GM12891 (cell line): ENCODE measurements around the gene SMCR8.
A peak's percentile ranks its signal among the peaks of the same experiment; 100 is the strongest.

ENCODE experiments used
- DNase-seq: peaks from one replicate; pipeline ENCODE4 v3.0.0; 2011; ENCODE audit warnings: low spot score; ENCODE audit not compliant: insufficient read length
- FAIRE-seq: peaks from 2 replicates; lab custom pipeline; 2011; peaks lifted over from hg19 to GRCh38; lab: Jason Lieb, UNC
- PAX5 ChIP-seq: IDR thresholded peaks from 2 replicates; pipeline ENCODE4 v1.6.1; 2011; ENCODE audit warnings: low read length, moderate library complexity, mild to moderate bottlenecking; ENCODE audit not compliant: insufficient read depth, severe bottlenecking
- POLR2A ChIP-seq: IDR thresholded peaks from 2 replicates; pipeline ENCODE4 v1.6.1; 2011; ENCODE audit warnings: low read depth, low read length, control low read depth
- POLR2AphosphoS5 ChIP-seq: IDR thresholded peaks from 2 replicates; pipeline ENCODE4 v1.6.1; 2011; ENCODE audit warnings: low read depth, low read length, control low read depth
- POU2F2 ChIP-seq: IDR thresholded peaks from 2 replicates; pipeline ENCODE4 v1.6.1; 2011; ENCODE audit warnings: low read depth, mild to moderate bottlenecking, control low read depth, low read length, moderate library complexity
- SPI1 ChIP-seq: IDR thresholded peaks from 2 replicates; pipeline ENCODE4 v1.6.1; 2011; ENCODE audit warnings: low read depth, low read length, control low read depth
- TAF1 ChIP-seq: IDR thresholded peaks from 2 replicates; pipeline ENCODE4 v1.6.1; 2011; ENCODE audit warnings: low read depth, low read length, control low read depth

SMCR8 gene

GRCh38 chr17:18318771-18319450 lies 3.8 kb downstream of the SMCR8 start:
- TF ChIP-seq POLR2AphosphoS5 (no peak), TAF1 (no peak), POU2F2 (no peak), PAX5 (no peak), POLR2A (no peak), SPI1 (no peak)
- FAIRE-seq (no peak), DNase-seq (no peak)

DNA sequence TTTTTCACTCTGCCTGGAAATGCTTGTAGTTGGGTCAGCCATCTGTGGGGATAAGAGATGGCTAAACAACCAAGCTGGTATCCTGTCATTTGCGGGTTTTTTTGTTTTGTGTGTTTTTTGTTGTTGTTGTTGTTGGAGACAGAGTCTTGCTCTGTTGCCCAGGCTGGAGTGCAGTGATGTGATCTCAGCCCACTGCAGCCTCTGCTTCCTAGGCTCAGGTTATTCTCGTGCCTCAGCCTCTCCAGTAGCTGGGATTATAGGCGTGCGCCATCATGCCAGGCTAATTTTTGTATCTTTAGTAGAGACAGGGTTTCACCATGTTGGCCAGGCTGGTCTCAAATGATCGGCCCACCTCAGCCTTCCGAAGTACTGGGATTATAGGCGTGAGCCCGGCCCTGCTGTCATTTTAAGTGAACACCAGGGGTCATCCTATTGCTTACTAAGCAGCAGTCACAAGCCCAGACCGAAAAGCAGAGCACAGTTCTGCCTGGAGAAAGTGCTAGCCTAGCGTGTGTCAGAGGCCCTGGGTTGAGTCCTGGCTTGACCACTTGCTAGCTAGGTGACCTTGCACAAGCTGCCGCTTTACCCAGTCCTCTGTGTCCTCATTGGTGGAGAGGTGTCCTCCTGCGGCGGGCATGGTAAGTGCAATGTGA lies 4.6 kb downstream of the SMCR8 start:
- FAIRE-seq: peak; percentile 94
- no peak for DNase-seq
- TF ChIP-seq PAX5: no peak
- no peak for TF ChIP-seq POLR2A
- TF ChIP-seq TAF1: no peak
- no peak for TF ChIP-seq POLR2AphosphoS5
- TF ChIP-seq POU2F2: no peak
- TF ChIP-seq SPI1: no peak

DNA sequence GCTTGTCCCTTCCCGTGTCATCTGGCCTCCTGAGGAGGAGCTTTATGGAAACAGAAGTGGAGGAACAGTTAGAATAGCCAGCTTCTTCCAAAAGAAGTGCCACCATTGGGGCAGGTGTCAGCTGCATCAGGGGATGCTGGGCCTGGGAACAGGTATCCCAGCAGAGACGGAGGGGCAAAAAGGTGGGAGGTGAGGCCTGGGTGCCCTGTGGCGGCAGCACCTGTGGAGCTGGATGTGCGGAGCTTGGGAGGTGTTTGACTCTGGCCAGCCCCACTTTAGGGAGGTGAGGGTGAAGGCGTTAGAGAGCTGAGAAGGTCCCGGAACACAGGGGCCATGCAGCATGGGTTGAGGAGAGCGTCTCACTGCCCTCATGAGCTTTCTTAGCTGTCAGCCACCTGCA lies 5.2 kb downstream of the SMCR8 start:
- no peak; the same call in 1 of the 2 replicates for TF ChIP-seq POLR2A
- TF ChIP-seq POLR2AphosphoS5: peak; percentile 6; the same call in 1 of the 2 replicates
- no peak for DNase-seq
- FAIRE-seq: no peak

DNA sequence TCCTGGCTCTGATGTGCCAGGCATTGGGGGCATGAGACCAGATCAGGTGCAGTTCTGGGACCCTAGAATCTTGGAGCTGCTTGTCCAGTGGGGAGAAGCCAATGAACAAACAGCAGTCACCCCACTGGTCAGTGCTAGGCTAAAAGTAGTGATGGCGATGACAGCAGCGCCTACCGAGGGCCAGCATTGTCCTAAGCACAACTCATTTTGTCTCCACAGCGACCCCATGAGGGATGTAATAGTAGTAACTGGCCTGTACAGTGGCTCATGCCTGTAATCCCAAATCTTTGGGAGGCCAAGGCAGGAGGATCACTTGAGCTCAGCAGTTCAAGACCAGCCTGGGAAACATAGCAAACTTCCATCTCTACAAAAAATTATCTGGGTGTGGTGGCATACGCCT lies 6.2 kb downstream of the SMCR8 start:
- FAIRE-seq (no peak), DNase-seq (no peak)
- TF ChIP-seq POLR2AphosphoS5 (no peak), POU2F2 (no peak), PAX5 (no peak), SPI1 (no peak), POLR2A (no peak), TAF1 (no peak)

DNA sequence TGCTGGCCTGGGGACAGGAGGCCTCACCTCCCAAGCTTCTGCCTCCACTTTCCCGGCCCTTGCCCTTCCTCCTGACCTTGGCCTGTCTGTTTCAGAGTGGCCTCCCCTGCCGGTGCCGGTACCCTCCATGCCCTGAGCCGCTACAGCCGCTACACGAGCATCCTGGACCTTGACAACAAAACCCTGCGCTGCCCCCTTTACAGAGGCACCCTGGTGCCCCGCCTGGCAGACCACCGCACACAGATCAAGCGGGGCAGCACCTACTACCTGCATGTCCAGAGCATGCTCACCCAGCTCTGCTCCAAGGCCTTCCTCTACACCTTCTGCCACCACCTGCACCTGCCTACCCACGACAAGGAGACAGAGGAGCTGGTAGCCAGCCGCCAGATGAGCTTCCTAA lies 7.4 kb downstream of the SMCR8 start:
- no peak for TF ChIP-seq POLR2AphosphoS5
- DNase-seq (no peak), FAIRE-seq (no peak)

DNA sequence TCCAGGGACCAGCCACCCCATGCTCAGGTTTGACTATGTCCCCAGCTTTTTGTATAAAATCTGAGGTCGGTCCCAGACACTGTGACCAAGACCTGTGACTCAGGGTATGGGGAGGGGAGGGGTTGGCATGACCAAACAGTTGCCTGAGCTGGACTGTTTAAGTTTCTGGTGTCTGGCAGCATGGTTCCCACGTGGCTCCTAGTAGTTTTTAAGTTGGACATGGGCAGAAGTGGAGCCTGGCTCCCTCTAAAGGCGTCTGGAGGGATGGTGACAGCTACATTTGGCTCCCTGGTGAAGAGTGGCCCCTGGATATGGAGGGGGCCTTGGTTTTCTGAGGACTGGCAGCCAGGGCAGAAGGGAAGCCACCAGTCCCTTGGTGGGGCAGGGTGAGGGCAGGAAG lies 7.9 kb downstream of the SMCR8 start:
- no peak for DNase-seq
- FAIRE-seq: no peak
- TF ChIP-seq SPI1: no peak
- TF ChIP-seq POLR2A: no peak
- no peak for TF ChIP-seq PAX5
- no peak for TF ChIP-seq TAF1
- no peak for TF ChIP-seq POLR2AphosphoS5
- no peak for TF ChIP-seq POU2F2

- no peak for DNase-seq
- FAIRE-seq: peak; percentile 51
- no peak for TF ChIP-seq TAF1
- TF ChIP-seq PAX5: no peak
- no peak for TF ChIP-seq POU2F2
- no peak for TF ChIP-seq POLR2A
- no peak for TF ChIP-seq POLR2AphosphoS5
- TF ChIP-seq SPI1: no peak
These were observed 8.5 kb downstream of the SMCR8 start for GRCh38 chr17:18323507-18324139.

GRCh38 chr17:18324140-18325050 lies 9.3 kb downstream of the SMCR8 start:
- TF ChIP-seq TAF1 (no peak), PAX5 (no peak), POLR2A (no peak), SPI1 (no peak), POLR2AphosphoS5 (no peak)
- DNase-seq: no peak
- FAIRE-seq: peak; percentile 20

GRCh38 chr17:18326039-18326438 lies 10.9 kb downstream of the SMCR8 start:
- TF ChIP-seq POLR2AphosphoS5 (no peak), PAX5 (no peak), TAF1 (no peak), POLR2A (no peak), SPI1 (no peak), POU2F2 (no peak)
- no peak for FAIRE-seq
- DNase-seq: no peak
